ENCODE results near the gene HLF.
A peak's percentile ranks its signal among the peaks of the same experiment; 100 is the strongest.

The HLF gene

GRCh38 chr17:55273579-55274354 is 9.0 kb downstream of the HLF start:
- TF ChIP-seq CTCF (IDR thresholded peaks at IDR 0.05; ENCODE audit: low read depth, low read length): no peak
- DNase-seq (ENCODE audit: low read depth in 2 of 2): peak in 1 of 2 donors; percentile 7
- no peak overlapping the region for H3K4me3 ChIP-seq (replicated peaks in 1 of 2; ENCODE audit: low read depth in 2 of 2, low read length in 2 of 2)

GRCh38 chr17:55274355-55275255 is 9.8 kb downstream of the HLF start:
- DNase-seq (ENCODE audit: low read depth in 2 of 2): no peak
- no peak overlapping the region for H3K4me3 ChIP-seq (replicated peaks in 1 of 2; ENCODE audit: low read depth in 2 of 2, low read length in 2 of 2)
- no peak for TF ChIP-seq CTCF (IDR thresholded peaks at IDR 0.05; ENCODE audit: low read depth, low read length)

- no peak for DNase-seq (ENCODE audit: low read depth in 2 of 2)
- H3K4me3 ChIP-seq (replicated peaks in 1 of 2; ENCODE audit: low read depth in 2 of 2, low read length in 2 of 2): no peak overlapping the region
- TF ChIP-seq CTCF (IDR thresholded peaks at IDR 0.05; ENCODE audit: low read depth, low read length): no peak
Measured at GRCh38 chr17:55275894-55276804, 11.4 kb downstream of the HLF start.

GRCh38 chr17:55278173-55278961 is 13.6 kb downstream of the HLF start:
- H3K4me3 ChIP-seq (replicated peaks in 1 of 2; ENCODE audit: low read depth in 2 of 2, low read length in 2 of 2): no peak overlapping the region
- DNase-seq (ENCODE audit: low read depth in 2 of 2): no peak
- TF ChIP-seq CTCF (IDR thresholded peaks at IDR 0.05; ENCODE audit: low read depth, low read length): no peak

GRCh38 chr17:55279203-55279602 is 14.4 kb downstream of the HLF start:
- DNase-seq (ENCODE audit: low read depth in 2 of 2): no peak
- no peak for TF ChIP-seq CTCF (IDR thresholded peaks at IDR 0.05; ENCODE audit: low read depth, low read length)
- H3K4me3 ChIP-seq (replicated peaks in 1 of 2; ENCODE audit: low read depth in 2 of 2, low read length in 2 of 2): no peak overlapping the region
